ENCODE data around the gene FAM153A.
"Not testable (repeated sequence)": the region's sequence is repeated elsewhere in the genome, so short reads cannot be mapped to it uniquely, and the experiment has no call there.

The FAM153A gene

DNA sequence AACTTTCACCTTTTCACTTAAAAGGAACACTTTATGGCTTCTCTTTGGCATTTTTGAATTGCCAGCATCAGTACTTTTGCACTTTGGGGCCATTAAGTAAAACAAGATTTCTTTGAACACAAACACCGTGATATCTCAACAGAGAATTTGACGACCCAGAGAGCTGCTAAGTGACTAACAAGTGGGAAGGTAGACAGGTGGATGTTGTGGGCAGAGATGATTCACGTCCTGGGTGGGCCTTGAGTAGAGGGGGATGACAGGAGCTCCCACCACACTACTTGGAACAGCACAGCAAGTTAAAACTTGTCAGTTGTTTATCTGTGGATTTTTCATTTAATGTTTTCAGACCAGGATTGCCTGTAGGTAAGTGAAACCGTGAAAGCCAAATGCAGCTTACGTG is 18.7 kb upstream of the FAM153A start:
- H3K36me3 ChIP-seq (ENCODE audit: insufficient read depth, low read length), result not testable (repeated sequence)

GRCh38 chr5:177798237-177798840 is 15.6 kb upstream of the FAM153A start:
- H3K4me2 ChIP-seq (ENCODE audit: low read length); H3K9ac ChIP-seq (ENCODE audit: low read depth, low read length); H3K27me3 ChIP-seq (ENCODE audit: control insufficient read depth, insufficient read depth, low read length); H3K9me3 ChIP-seq (replicated peaks; ENCODE audit: low read length); H3K36me3 ChIP-seq (ENCODE audit: insufficient read depth, low read length); H3K4me1 ChIP-seq (ENCODE audit: control insufficient read depth, insufficient read depth, low read length); H3K4me3 ChIP-seq (ENCODE audit: low read length): not testable (repeated sequence)

More for the DNA sequence above, 18.7 kb upstream of the FAM153A start:
- H3K9ac ChIP-seq (ENCODE audit: low read depth, low read length); H3K9me3 ChIP-seq (replicated peaks; ENCODE audit: low read length); H3K4me3 ChIP-seq (ENCODE audit: low read length); H3K4me1 ChIP-seq (ENCODE audit: control insufficient read depth, insufficient read depth, low read length); H3K27me3 ChIP-seq (ENCODE audit: control insufficient read depth, insufficient read depth, low read length); H3K4me2 ChIP-seq (ENCODE audit: low read length): not testable (repeated sequence)

- not testable (repeated sequence) for H3K27me3 ChIP-seq (ENCODE audit: control insufficient read depth, insufficient read depth, low read length); H3K36me3 ChIP-seq (ENCODE audit: insufficient read depth, low read length); H3K4me1 ChIP-seq (ENCODE audit: control insufficient read depth, insufficient read depth, low read length); H3K9ac ChIP-seq (ENCODE audit: low read depth, low read length); H3K4me2 ChIP-seq (ENCODE audit: low read length); H3K9me3 ChIP-seq (replicated peaks; ENCODE audit: low read length); H3K4me3 ChIP-seq (ENCODE audit: low read length)
Observed at GRCh38 chr5:177793272-177793671, 10.6 kb upstream of the FAM153A start.

DNA sequence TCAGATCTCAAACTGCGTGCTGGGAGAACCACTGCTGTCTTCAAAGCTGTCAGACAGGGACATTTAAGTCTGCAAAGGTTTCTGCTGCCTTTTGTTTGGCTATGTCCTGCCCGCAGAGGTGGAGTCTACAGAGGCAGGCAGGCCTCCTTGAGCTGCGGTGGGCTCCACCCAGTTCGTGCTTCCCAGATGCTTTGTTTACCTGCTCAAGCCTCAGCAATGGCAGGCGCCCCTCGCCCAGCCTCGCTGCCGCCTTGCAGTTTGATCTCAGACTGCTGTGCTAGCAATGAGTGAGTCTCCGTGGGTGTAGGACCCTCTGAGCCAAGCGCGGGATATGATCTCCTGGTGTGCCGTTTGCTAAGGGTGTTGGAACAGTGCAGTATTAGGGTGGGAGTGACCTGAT is 8.9 kb upstream of the FAM153A start:
- H3K4me1 ChIP-seq (ENCODE audit: control insufficient read depth, insufficient read depth, low read length); H3K9me3 ChIP-seq (replicated peaks; ENCODE audit: low read length); H3K9ac ChIP-seq (ENCODE audit: low read depth, low read length); H3K27me3 ChIP-seq (ENCODE audit: control insufficient read depth, insufficient read depth, low read length); H3K4me3 ChIP-seq (ENCODE audit: low read length); H3K4me2 ChIP-seq (ENCODE audit: low read length); H3K36me3 ChIP-seq (ENCODE audit: insufficient read depth, low read length): not testable (repeated sequence)

DNA sequence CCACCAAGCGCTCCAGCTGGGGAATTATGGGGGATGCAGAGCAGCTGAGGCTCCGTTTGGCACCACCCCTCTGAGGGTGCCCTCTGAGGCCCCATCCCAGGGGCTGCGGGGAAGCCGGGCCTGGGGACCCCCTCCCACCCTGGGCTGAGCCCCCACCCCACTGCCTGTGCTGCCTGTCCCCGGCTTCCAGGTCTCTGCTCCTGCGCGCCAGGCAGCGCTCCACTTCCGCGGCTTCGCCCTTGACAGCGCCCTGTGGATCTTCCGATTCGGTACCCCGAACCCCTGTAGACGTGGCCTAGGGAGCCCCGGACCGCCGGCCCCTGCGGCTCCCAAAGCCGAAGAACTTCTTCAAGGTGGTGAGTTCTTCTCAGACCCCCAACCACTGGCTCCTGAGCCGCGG is 530 bp downstream of the FAM153A start:
- not testable (repeated sequence) for H3K36me3 ChIP-seq (ENCODE audit: insufficient read depth, low read length); H3K4me3 ChIP-seq (ENCODE audit: low read length); H3K4me1 ChIP-seq (ENCODE audit: control insufficient read depth, insufficient read depth, low read length); H3K4me2 ChIP-seq (ENCODE audit: low read length); H3K9me3 ChIP-seq (replicated peaks; ENCODE audit: low read length); H3K27me3 ChIP-seq (ENCODE audit: control insufficient read depth, insufficient read depth, low read length); H3K9ac ChIP-seq (ENCODE audit: low read depth, low read length)

DNA sequence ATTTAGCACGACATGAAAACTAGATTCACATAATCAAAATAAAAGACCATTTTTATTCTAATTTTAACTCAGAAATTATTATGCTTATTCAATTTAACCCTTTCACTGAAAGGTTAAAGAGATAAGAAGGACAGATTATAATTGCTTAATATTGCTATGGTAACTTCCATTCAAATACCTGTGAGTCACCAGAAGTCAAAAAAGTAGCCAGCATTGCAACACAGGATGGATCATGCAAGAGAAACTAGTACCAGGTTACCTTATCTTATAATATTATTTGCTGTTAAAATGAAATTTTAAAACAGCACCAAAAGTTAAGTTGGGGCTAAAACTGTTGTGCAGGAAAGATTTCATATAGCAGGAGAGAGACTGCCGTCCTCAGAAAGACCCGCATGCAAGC is 11.5 kb downstream of the FAM153A start:
- H3K9me3 ChIP-seq (replicated peaks; ENCODE audit: low read length); H3K9ac ChIP-seq (ENCODE audit: low read depth, low read length); H3K36me3 ChIP-seq (ENCODE audit: insufficient read depth, low read length); H3K4me3 ChIP-seq (ENCODE audit: low read length); H3K27me3 ChIP-seq (ENCODE audit: control insufficient read depth, insufficient read depth, low read length); H3K4me2 ChIP-seq (ENCODE audit: low read length); H3K4me1 ChIP-seq (ENCODE audit: control insufficient read depth, insufficient read depth, low read length): not testable (repeated sequence)

GRCh38 chr5:177770646-177771045 is 12.1 kb downstream of the FAM153A start:
- not testable (repeated sequence) for H3K27me3 ChIP-seq (ENCODE audit: control insufficient read depth, insufficient read depth, low read length); H3K4me3 ChIP-seq (ENCODE audit: low read length); H3K36me3 ChIP-seq (ENCODE audit: insufficient read depth, low read length); H3K9ac ChIP-seq (ENCODE audit: low read depth, low read length); H3K9me3 ChIP-seq (replicated peaks; ENCODE audit: low read length); H3K4me1 ChIP-seq (ENCODE audit: control insufficient read depth, insufficient read depth, low read length); H3K4me2 ChIP-seq (ENCODE audit: low read length)

DNA sequence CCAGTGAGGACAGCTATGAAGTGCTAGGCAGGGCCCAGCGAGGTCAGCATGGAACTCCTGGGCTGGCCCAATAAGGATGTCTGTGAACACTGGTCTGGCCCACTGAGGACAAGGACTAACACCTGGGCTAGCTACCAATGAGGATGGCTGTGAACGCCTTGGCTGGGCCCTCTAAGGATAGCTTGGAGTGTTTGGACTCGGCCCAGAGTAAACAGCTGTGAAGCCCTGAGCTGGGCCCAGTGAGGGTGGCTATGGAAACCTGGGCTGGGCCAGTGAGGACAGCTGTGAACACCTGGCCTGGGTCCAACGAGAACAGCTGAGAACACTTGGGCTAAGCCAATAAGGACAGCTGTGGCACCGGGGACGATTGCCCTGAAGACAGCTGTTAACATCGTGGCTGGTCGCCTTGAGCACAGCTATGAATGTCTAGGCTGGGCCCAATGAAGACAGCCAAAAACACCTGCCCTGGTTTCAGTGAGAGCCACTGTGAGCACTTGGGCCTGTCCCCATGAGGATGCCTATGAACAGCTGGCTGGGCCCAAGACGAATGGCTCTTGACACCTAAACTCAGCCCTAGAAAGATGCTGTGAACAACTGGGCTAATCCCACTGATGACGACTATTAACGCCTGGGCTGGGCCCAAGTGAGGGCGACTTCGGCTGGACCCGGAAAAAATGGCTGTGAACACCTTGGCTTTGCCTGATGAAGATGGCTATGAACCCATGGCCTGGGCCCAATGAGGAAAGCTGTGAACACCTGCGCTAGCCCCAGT is 18.8 kb downstream of the FAM153A start:
- H3K4me1 ChIP-seq (ENCODE audit: control insufficient read depth, insufficient read depth, low read length); H3K4me2 ChIP-seq (ENCODE audit: low read length); H3K36me3 ChIP-seq (ENCODE audit: insufficient read depth, low read length); H3K9ac ChIP-seq (ENCODE audit: low read depth, low read length); H3K9me3 ChIP-seq (replicated peaks; ENCODE audit: low read length); H3K27me3 ChIP-seq (ENCODE audit: control insufficient read depth, insufficient read depth, low read length); H3K4me3 ChIP-seq (ENCODE audit: low read length): not testable (repeated sequence)

- not testable (repeated sequence) for H3K27me3 ChIP-seq (ENCODE audit: control insufficient read depth, insufficient read depth, low read length); H3K4me2 ChIP-seq (ENCODE audit: low read length); H3K9ac ChIP-seq (ENCODE audit: low read depth, low read length); H3K4me1 ChIP-seq (ENCODE audit: control insufficient read depth, insufficient read depth, low read length); H3K9me3 ChIP-seq (replicated peaks; ENCODE audit: low read length); H3K4me3 ChIP-seq (ENCODE audit: low read length); H3K36me3 ChIP-seq (ENCODE audit: insufficient read depth, low read length)
Observed at GRCh38 chr5:177760954-177761353, 21.7 kb downstream of the FAM153A start.

DNA sequence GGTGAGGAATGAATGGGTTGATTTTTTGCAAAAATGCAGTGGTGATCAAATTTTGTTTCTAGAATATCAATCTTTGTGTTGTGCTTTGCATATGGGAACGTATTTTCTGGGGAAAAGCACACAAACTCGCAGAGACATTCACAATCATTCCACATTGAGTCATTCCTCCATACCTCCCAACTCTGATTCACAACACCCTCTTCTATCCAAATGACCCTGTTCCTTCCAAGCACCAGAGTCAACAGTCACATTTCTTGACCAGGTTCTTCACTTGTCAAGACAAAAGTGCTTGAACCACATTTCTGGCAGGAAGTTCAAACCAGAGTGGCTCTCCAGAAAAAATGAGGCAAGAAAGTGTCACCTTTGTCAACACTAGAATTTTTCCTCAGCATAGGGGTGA is 35.3 kb downstream of the FAM153A start:
- H3K9me3 ChIP-seq (replicated peaks; ENCODE audit: low read length); H3K27me3 ChIP-seq (ENCODE audit: control insufficient read depth, insufficient read depth, low read length); H3K36me3 ChIP-seq (ENCODE audit: insufficient read depth, low read length); H3K9ac ChIP-seq (ENCODE audit: low read depth, low read length); H3K4me1 ChIP-seq (ENCODE audit: control insufficient read depth, insufficient read depth, low read length); H3K4me2 ChIP-seq (ENCODE audit: low read length); H3K4me3 ChIP-seq (ENCODE audit: low read length): not testable (repeated sequence)

DNA sequence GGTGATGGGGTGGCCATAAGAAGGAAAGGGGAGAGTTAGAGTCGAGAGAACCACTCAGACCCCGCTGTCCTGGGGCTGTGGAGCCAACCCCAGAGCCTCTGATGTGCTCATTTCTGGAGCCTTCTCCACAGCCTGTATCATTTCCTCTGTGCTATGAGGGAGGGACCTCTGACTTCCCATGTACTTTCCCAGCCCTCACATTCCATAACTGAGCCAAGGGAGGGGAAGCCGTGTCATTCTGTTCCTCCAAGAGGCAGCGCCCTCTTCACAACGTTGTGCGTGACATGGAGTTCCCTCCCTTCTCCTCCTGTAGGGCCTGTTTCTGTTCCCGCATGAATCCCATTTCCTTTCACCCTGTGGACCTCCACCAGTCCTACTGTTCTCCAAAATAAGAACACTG is 57.8 kb downstream of the FAM153A start:
- H3K9me3 ChIP-seq (replicated peaks; ENCODE audit: low read length); H3K9ac ChIP-seq (ENCODE audit: low read depth, low read length); H3K4me3 ChIP-seq (ENCODE audit: low read length); H3K36me3 ChIP-seq (ENCODE audit: insufficient read depth, low read length); H3K27me3 ChIP-seq (ENCODE audit: control insufficient read depth, insufficient read depth, low read length); H3K4me1 ChIP-seq (ENCODE audit: control insufficient read depth, insufficient read depth, low read length); H3K4me2 ChIP-seq (ENCODE audit: low read length): not testable (repeated sequence)

- H3K27me3 ChIP-seq (ENCODE audit: control insufficient read depth, insufficient read depth, low read length); H3K9me3 ChIP-seq (replicated peaks; ENCODE audit: low read length); H3K36me3 ChIP-seq (ENCODE audit: insufficient read depth, low read length); H3K4me2 ChIP-seq (ENCODE audit: low read length); H3K4me1 ChIP-seq (ENCODE audit: control insufficient read depth, insufficient read depth, low read length); H3K9ac ChIP-seq (ENCODE audit: low read depth, low read length); H3K4me3 ChIP-seq (ENCODE audit: low read length): not testable (repeated sequence)
Observed at GRCh38 chr5:177723831-177724485, 58.7 kb downstream of the FAM153A start.

Data from skeletal muscle satellite cell (primary cell).